MG63 (cell line): ENCODE data around the gene TM2D3. TPM values are rescaled to one million over a fixed set of nuclear protein-coding genes. Genes with fewer than 3 reads are reported as not detected.

Experiments
- DNase-seq: peaks from one replicate; pipeline ENCODE4 v3.0.0-alpha.2; 2020
- H3K27me3 ChIP-seq: fragments of 250-450 bp; sonication (Bioruptor Pico); 2 replicates; pipeline ENCODE4 v1.5.1; 2020; ENCODE audit warnings: mild to moderate bottlenecking, moderate library complexity
- H3K36me3 ChIP-seq: fragments of 250-450 bp; sonication (Bioruptor Pico); 2 replicates; pipeline ENCODE4 v1.5.1; 2020; ENCODE audit warnings: mild to moderate bottlenecking, moderate library complexity
- H3K4me3 ChIP-seq: fragments of 250-450 bp; sonication (Bioruptor Pico); 2 replicates; pipeline ENCODE4 v1.5.1; 2020; ENCODE audit warnings: mild to moderate bottlenecking, moderate library complexity
- H3K9me3 ChIP-seq: fragments of 250-450 bp; sonication (Bioruptor Pico); 2 replicates; pipeline ENCODE4 v1.5.1; 2020; ENCODE audit warnings: mild to moderate bottlenecking, moderate library complexity
- total RNA-seq: library from RNA; depleted of rRNA; stranded (reverse); fragments of >200 nt; shearing (Covaris generic); gene quantifications from 2 replicates; pipeline ENCODE4 v1.2.3, GENCODE V29; 2014; ENCODE audit warnings: low replicate concordance

The TM2D3 gene
- total RNA-seq, 1 experiment from 2014 or later = 51.4 TPM

DNA sequence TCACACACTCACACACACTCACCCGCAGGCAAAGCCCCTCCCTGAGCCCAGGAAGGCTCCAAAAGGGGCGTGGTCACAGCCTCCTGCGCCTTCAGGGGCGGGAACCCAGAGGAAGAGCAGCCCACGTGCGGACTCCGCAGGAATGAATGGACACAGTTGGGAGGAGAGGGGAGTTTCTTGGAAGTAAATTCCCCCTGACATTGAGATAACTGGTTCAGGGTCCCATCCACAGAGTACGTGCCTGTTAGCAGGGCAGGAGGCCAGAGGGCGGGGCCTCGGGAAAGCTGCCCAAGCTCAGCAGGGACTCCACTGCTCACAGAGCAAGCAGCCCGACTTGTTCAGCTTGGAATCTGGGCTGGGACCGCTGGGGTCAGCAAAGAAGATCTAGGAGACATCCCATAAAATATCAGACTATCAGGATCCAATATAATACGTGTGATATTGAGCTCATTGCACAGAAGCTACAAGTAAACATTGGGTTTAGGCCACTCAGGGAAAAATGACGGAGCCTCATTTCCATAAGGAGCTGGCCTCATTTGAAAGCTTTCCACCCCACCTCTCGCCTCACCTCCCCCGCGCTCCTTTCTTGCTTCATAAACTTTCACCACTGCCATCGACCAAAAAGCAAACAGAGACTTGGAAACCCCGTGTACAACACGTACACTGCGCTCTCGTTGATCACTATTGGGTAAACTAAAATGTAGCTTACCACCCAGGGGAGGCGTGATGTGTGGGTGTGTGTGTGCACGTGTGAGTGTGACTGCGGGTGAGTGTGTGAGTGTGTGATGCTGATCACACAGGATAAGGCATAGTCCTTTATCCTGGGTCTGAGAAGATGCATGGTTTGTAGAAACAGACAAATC is 36.0 kb downstream of the TM2D3 start:
- peak; percentile 87 for DNase-seq
- no peaks in the 10 kb centered on the region for H3K9me3 ChIP-seq
- H3K36me3 ChIP-seq = 0 out of 2 replicates have a peak, but pooled peaks cover 4% of the 10 kb centered on the region
- H3K27me3 ChIP-seq = no peaks in the 10 kb centered on the region
- no peak overlapping the region for H3K4me3 ChIP-seq

DNA sequence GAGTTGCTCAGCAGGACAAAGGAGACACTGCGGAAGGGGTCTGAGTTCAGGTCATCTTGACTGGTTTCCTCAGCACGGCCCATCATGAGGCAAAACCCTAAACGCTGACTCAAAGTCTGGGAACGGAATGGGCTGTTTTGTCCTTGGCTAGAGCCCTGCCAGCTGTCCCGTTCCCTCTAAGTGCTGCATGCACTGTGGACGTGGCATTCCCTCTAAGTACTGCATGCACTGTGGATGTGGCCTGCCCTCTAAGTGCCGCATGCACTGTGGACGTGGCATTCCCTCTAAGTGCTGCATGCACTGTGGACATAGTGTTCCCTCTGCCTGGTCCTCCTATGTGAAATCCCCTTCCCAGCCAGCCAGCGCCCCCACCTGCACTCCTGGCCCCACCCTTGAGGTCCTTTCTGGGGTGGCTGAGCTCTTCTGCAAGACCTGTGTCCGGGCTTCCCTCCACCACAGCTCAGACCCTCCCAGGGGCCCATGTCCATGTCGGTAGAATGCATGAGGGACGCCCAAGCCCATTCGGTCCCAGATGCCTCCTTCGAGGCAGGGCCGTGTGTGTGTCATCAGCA is 36.7 kb downstream of the TM2D3 start:
- DNase-seq = no peak
- Histone ChIP-seq H3K4me3 (no peak overlapping the region), H3K27me3 (no peaks in the 10 kb centered on the region), H3K36me3 (0 out of 2 replicates have a peak, but pooled peaks cover 4% of the 10 kb centered on the region), H3K9me3 (no peaks in the 10 kb centered on the region)

DNA sequence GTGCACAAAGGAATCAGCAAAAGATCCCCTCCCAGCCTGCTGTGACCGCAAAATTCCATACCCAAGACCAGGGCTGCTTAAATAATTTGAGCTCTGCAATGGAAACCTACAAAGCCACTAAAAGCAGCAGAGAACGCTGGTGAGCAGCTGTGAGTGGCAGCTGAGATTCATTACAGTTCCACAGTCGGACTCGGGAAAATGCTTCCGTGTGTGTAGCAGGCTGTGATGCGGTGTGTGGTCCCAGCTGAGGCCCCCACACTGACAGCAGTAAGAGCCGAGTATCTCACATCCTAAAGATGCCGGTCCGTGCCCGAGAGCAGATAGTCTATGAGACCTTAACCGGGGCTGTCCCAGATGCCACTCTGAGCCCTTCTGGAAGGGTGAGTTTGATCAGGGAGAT is 37.4 kb downstream of the TM2D3 start:
- H3K4me3 ChIP-seq = no peak overlapping the region
- H3K27me3 ChIP-seq = no peaks in the 10 kb centered on the region
- H3K36me3 ChIP-seq = 0 out of 2 replicates have a peak, but pooled peaks cover 4% of the 10 kb centered on the region
- DNase-seq = no peak
- no peaks in the 10 kb centered on the region for H3K9me3 ChIP-seq

DNA sequence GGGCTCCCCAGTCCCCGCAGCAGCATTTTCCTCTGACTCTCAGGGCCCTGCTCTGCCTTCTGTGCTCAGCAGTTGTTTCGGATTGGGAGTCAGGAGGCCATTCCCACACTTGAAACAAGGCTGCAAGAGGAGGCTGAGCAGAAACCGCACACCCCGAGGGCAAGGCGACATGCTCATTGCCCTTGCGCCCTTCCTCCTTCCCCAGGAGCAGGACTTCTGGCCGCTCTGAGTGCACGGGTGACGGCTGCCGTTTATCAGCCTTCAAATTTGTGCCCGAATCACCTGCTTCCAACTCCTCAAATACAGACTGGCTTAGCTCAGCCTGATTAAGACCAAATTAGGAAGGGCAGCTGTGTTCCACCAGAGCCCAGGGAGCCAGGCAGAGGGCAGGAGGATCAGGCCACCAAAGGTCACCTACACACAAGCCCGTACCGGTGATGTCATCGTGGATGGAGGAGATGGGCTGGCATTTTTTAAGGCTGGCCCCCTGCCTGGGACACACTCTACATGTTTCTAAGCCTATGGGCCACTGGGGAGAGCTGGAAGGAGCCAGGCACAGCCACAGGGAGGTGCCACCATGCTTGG is 38.1 kb downstream of the TM2D3 start:
- Histone ChIP-seq H3K27me3 (no peaks in the 10 kb centered on the region), H3K9me3 (no peaks in the 10 kb centered on the region), H3K4me3 (no peak overlapping the region), H3K36me3 (0 out of 2 replicates have a peak, but pooled peaks cover 2% of the 10 kb centered on the region)
- DNase-seq = no peak

DNA sequence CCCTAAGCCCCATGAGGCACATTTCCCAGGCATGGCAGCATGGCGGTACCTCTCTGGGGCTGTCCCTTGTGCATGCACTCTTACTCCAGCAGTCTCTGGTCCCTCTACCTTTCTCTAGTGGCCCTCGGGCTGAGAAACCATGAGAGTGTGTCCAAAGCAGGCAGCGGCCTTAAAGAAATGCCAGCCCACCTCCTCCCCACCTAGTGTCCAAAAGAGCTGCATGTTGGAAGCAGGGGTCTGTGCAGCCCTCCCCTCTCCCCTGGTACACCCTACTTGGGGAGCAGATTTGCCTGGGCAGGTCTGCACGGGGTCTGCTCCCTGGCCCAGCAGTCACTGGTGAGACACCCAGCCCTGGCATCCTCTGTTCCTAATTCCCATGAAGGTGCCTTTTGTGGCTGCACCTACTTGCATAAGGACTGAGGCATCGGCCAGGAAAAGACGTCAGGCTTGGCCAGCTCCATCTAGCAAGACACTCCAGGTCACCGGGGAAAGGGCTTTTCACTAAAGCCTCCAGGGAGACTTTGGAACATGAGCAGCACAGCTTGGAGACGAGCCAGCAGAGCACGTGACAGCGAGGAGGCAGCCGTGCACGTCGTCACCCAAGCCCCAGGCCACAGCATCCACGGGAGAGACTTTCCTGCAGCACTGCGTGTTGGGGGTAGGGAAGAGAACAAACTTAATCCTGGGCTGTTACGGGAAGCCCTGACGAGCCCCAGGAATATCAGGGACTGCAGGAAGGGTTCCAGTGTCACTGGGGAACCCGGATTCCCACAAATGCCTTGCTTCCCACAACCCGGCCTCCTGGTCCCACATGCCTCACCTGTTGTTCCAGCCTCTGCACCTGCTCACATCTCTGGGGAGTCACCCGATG is 38.8 kb downstream of the TM2D3 start:
- Histone ChIP-seq H3K4me3 (no peak overlapping the region), H3K36me3 (no peaks in the 10 kb centered on the region), H3K9me3 (no peaks in the 10 kb centered on the region), H3K27me3 (no peaks in the 10 kb centered on the region)
- DNase-seq = no peak

DNA sequence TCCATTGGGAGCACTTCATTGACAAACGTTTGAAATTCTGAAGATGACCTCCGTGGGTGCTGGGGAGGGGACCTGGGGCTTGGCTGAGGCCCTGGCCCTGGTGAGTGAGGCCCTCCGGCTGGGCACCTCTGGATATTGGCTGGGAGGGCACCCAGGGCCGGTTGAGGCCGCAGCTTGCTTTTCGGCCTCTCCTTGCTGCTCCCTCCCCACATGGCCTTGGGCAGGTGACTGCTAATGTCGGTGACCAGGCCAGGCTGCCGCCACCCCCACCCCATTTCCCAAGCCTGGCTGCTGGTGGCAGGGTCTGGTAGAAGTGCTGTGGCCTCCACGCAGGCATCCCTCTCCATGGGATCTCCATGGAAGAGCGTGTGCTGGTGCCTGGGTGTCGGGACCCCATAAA is 39.5 kb downstream of the TM2D3 start:
- H3K36me3 ChIP-seq = no peaks in the 10 kb centered on the region

DNA sequence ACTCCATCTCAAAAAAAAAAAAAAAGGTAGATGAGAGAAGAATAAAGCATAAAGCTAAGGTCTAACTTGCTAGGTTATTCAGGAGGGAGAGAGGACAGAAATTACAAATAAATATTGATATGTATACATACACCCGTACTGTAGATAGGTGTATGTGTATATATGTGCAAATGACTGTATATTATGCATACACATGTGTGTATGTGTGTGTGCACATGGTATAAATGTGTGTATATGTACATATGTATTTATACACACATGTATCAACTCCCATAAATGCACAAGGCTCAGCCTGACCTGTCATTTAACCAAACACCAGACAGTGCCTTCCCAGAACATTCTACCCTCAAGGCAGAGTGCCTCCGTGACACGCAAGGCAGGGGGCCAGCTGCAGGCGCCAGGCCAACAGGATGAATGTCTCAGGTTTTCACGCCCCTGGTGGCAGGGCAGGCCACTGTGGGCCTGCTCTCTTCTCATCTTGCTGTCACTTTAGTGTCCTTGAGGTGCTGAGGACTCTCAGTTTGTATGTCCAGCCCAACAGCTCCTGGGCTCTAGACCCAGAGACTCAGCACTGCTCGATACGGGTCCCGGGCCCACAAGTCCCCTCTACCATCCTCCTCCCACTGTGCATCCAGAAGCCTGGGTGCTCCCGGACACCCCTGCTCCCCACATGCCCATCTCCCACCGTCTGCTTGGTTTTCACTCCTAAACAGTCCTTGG is 40.4 kb downstream of the TM2D3 start:
- no peaks in the 10 kb centered on the region for H3K9me3 ChIP-seq
- no peaks in the 10 kb centered on the region for H3K36me3 ChIP-seq
- no peak for DNase-seq
- H3K4me3 ChIP-seq = no peak overlapping the region
- no peaks in the 10 kb centered on the region for H3K27me3 ChIP-seq

More for the DNA sequence above, 39.5 kb downstream of the TM2D3 start:
- Histone ChIP-seq H3K4me3 (no peak overlapping the region), H3K27me3 (no peaks in the 10 kb centered on the region), H3K9me3 (no peaks in the 10 kb centered on the region)
- no peak for DNase-seq

DNA sequence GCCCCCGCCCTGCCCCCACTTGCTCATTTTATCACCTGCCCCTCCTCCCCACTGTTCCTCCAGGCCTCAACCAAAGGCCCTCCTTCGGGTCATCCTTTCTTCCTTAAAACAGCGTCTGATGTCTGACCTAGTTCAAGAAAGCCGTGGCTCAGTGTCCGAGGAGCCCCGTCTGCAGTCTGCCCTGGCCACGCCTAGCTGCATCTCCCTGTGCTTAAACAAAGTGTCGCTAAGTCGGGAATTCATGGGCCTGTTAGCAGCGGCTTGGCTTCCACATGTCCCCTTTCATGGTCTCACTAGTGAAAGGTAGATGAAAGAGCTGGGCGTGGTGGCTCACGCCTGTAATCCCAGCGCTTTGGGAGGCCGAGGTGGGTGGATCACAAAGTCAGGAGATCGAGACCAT is 41.2 kb downstream of the TM2D3 start:
- DNase-seq = no peak
- Histone ChIP-seq H3K4me3 (no peak overlapping the region), H3K9me3 (no peaks in the 10 kb centered on the region), H3K36me3 (no peaks in the 10 kb centered on the region), H3K27me3 (no peaks in the 10 kb centered on the region)

DNA sequence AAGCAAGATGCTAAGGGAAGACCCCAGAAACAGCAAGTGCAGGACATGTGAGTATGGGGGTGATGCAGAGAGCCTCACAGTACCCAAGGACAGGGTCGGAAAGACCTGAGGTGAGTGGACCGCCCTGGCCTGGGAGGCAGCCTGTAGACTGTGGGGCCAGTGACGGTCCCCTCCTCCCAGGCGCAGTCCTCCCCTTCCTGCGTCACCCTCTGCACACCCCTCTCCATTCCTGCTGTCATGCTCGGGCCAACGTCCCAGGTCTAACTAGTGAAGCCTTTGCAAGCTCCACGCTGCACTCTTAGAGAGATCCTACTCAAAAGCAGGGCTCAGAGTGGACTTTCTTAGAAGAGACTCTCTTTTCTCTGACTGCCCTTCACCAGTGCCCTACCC is 41.6 kb downstream of the TM2D3 start:
- Histone ChIP-seq H3K9me3 (no peaks in the 10 kb centered on the region), H3K4me3 (no peak overlapping the region), H3K27me3 (no peaks in the 10 kb centered on the region), H3K36me3 (no peaks in the 10 kb centered on the region)
- DNase-seq = no peak

DNA sequence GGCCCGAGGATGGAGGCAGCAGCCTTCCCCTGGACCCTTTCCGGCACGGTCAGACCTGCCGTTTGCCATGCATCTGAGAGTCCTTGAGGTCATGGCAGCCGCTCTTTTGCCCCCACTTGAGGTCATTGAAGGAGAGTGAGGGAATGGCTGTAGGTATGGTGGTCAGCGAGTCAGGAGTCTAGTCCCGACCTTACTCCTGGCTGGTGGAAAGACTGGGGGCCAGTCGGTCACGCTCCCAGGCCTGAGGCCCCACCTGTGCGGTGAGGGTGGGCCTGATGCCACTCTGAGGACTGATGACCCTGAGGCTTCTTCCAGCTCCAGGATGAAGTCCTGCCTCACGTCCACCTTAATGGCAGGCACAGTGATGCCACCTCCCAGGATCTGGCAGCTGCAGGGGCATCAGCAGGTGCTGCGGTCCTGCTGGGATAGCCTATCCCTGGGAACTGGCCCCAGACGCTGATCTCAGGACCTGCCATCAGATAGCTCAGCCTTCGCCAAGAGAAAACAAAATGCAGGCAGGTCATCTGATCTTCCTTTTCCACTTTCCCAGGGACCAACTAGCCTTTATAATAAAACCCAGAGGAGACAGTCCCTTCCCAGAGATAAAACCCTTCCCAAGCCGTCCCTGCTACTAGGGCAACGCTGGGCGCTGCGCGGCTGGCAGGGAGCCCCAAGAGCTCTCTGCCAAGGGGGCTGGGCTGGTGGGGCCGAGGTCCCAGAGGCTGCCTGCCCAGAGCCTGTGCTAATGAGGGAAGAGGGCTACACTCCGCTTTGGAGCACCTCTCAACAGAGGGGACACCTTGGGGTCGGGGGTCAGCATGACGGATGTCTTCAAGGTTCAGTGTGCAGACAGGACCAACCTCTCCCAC is 42.2 kb downstream of the TM2D3 start:
- no peak for DNase-seq
- Histone ChIP-seq H3K9me3 (0 out of 2 replicates have a peak, but pooled peaks cover under 1% of the 10 kb centered on the region), H3K36me3 (no peaks in the 10 kb centered on the region), H3K4me3 (no peak overlapping the region), H3K27me3 (no peaks in the 10 kb centered on the region)

DNA sequence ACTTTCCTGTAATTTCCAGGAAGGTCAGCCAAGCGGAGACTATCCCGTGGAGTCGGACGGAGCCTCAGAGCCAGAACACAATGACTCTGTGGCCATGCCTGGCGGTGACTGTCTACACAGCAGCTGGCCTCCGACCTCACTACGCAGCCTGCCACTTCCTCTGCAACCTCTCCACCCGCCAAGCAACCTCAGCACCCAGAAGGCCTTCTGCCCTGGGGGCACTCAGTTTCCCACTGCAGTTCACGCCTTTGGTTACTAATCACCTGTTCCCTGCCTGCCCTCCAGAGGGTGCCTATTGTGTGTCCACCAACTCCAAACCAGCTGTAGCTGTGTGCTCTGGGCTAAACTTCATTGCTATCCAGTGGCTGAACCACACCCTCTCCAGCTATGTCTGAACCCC is 44.0 kb downstream of the TM2D3 start:
- no peak for DNase-seq
- Histone ChIP-seq H3K4me3 (no peak overlapping the region), H3K9me3 (0 out of 2 replicates have a peak, but pooled peaks cover 4% of the 10 kb centered on the region), H3K27me3 (no peaks in the 10 kb centered on the region), H3K36me3 (no peaks in the 10 kb centered on the region)

DNA sequence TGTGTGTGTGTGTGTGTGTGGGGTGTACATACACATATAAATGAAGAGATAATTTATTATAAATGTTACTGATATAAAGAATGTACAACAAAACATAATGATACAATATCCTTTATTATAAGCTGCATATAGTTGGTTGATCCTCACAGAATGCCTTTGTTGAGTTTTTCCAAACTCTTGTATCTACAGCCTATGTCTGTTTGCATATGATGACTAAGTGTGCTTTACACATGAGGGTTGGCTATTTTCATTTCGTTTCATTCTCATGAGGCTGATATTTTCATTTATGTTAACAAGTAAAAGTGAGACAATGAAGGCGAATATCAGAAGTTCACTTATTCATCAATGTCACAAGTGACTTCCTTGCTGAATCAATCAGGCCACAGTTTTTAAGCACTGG is 45.1 kb downstream of the TM2D3 start:
- H3K4me3 ChIP-seq = no peak overlapping the region
- no peaks in the 10 kb centered on the region for H3K27me3 ChIP-seq
- no peaks in the 10 kb centered on the region for H3K36me3 ChIP-seq
- no peak for DNase-seq
- 0 out of 2 replicates have a peak, but pooled peaks cover 4% of the 10 kb centered on the region for H3K9me3 ChIP-seq

DNA sequence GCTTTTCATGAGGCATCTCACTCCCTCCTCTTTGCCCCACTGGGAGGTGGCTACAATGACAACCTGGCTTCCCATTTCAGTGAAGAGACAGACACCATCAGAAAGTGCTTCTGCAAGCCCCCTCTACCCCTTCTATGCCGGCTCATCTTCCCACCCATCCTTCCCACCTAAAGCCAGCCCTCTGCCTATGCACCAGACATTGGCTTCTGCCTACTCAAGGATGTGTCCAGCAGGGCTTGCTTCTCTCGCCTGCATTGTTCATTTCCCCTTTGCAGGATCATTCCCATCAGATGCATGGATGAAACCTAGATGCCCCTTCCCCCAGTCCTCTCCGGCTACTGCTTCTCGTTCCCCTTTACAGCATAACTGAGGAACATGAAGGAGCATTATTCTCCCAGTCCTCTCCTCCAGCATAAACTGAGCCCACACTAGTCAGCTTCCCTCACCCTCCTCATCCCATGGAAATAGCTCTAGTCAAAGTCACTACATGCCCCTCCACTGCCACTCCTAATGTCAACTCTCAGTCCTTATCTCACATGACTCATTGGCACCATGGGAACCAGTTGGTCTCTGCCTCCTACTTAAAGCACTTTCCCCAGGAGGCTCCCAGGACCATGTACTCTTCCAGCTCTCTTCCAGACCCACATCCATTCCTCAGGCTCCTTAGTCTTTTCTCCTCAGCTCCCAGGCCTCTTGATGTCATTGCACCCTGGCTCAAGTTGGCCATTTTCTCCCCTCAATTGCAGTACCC is 47.9 kb downstream of the TM2D3 start:
- H3K36me3 ChIP-seq = no peaks in the 10 kb centered on the region
- no peak for DNase-seq
- H3K4me3 ChIP-seq = no peak overlapping the region
- peaks cover 7% of the 10 kb centered on the region; the same call in 1 of the 2 replicates for H3K9me3 ChIP-seq
- H3K27me3 ChIP-seq = no peaks in the 10 kb centered on the region

DNA sequence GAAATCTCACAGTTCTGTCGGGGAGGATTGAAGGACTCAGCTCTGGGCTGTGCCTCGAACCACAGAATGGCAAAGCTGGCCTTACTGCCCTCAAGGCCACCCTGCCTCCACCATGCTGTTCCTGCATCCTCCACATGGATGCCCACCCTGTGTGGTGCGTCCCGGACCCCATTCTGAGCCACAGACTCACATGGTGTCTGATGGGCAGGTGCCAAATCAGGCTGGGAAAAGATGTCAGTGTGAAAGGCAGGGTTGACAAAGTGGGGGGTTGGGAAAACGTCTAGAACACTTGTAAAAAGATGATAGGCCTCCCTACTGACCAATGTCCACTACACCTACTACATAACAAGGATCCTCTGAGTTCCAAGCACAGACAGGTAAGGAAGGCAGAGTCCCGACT is 49.4 kb downstream of the TM2D3 start:
- DNase-seq = no peak
- no peaks in the 10 kb centered on the region for H3K27me3 ChIP-seq
- no peak overlapping the region for H3K4me3 ChIP-seq
- peaks cover 7% of the 10 kb centered on the region; the same call in 1 of the 2 replicates for H3K9me3 ChIP-seq
- H3K36me3 ChIP-seq = no peaks in the 10 kb centered on the region

DNA sequence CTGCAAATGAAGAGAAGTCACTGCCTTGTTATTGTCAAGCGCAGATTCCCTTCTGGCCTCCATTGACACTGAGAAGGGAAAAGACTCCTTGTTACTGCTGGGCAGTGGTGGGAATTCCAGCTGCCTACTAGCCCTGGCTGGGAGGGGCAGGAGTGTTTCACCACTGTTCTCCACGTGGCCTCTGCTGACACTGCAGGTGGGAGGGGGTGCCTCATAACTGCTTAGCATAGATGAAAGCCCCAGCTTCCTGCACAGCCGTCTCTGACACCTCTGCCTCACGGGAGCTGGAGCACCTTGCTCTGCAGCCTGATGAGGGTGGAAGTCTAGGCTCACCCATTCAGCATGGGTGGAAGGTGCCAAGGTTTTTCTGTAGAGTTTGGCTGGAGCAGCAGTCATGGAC is 52.1 kb downstream of the TM2D3 start:
- Histone ChIP-seq H3K9me3 (peaks cover 9% of the 10 kb centered on the region), H3K36me3 (no peaks in the 10 kb centered on the region), H3K4me3 (no peak overlapping the region), H3K27me3 (no peaks in the 10 kb centered on the region)
- DNase-seq = no peak
